ENCODE measurements around the gene FKBP9. TPM values are rescaled to one million over a fixed set of nuclear protein-coding genes. Genes with fewer than 3 reads are reported as not detected.

Gene FKBP9
- total RNA-seq, 1 experiment from 2014 or later = 82.6 TPM

- TF ChIP-seq, protein P1, sequence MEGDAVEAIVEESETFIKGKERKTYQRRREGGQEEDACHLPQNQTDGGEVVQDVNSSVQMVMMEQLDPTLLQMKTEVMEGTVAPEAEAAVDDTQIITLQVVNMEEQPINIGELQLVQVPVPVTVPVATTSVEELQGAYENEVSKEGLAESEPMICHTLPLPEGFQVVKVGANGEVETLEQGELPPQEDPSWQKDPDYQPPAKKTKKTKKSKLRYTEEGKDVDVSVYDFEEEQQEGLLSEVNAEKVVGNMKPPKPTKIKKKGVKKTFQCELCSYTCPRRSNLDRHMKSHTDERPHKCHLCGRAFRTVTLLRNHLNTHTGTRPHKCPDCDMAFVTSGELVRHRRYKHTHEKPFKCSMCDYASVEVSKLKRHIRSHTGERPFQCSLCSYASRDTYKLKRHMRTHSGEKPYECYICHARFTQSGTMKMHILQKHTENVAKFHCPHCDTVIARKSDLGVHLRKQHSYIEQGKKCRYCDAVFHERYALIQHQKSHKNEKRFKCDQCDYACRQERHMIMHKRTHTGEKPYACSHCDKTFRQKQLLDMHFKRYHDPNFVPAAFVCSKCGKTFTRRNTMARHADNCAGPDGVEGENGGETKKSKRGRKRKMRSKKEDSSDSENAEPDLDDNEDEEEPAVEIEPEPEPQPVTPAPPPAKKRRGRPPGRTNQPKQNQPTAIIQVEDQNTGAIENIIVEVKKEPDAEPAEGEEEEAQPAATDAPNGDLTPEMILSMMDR (IDR thresholded peaks at IDR 0.05; ENCODE audit: insufficient read depth in 1 of 2, low read depth in 1 of 2, low read length in 1 of 2, severe bottlenecking in 1 of 2, unreplicated experiment in 1 of 2) = no peak
- Histone ChIP-seq H3K36me3 (ENCODE audit: control insufficient read depth, insufficient read depth, low read length) (no peaks in the 10 kb centered on the region), H3K4me1 (peaks cover 32% of the 10 kb centered on the region), H3K27me3 (replicated peaks; ENCODE audit: control insufficient read depth, insufficient read depth, low read length) (no peaks in the 10 kb centered on the region), H3K4me3 (ENCODE audit: low read depth, low read length) (no peak overlapping the region), H3K9me3 (no peaks in the 10 kb centered on the region)
- DNase-seq = peak in 1 of 2 experiments; percentile 13
- Mint-ChIP-seq H3K4me1 (ENCODE audit: low read depth, unreplicated experiment) (peaks cover 31% of the 10 kb centered on the region), H3K27ac (ENCODE audit: unreplicated experiment) (peak overlapping the region; percentile 83), H3K27me3 (ENCODE audit: insufficient read depth, unreplicated experiment) (no peaks in the 10 kb centered on the region), H3K4me3 (ENCODE audit: unreplicated experiment) (peak overlapping the region; percentile 57), H3K36me3 (ENCODE audit: insufficient read depth, unreplicated experiment) (no peaks in the 10 kb centered on the region), H3K9me3 (ENCODE audit: unreplicated experiment) (no peaks in the 10 kb centered on the region)
- POLR2A ChIA-PET = interaction anchor here (0.7 kb wide), 1 partner anchor 21 kb away, joined by 4 read pairs; no protein-coding TSS in a partner anchor
- no TSS peak for BruUV-seq (replicated peaks)
- CTCF ChIA-PET = interaction anchor here (0.6 to 1.2 kb wide), 2 partner anchors 19 to 86 kb away, joined by 3 to 4 read pairs; partner anchors contain the start of gene NT5C3A
- intact Hi-C loops (cut with micrococcal nuclease; ENCODE audit: unreplicated experiment) = loop anchor here (1.0 to 5.0 kb wide), 2 partner anchors 19 to 86 kb away; partner anchors contain the start of genes FKBP9 and NT5C3A
Observed at GRCh38 chr7:33043501-33044400, 86.5 kb downstream of the FKBP9 start.

DNA sequence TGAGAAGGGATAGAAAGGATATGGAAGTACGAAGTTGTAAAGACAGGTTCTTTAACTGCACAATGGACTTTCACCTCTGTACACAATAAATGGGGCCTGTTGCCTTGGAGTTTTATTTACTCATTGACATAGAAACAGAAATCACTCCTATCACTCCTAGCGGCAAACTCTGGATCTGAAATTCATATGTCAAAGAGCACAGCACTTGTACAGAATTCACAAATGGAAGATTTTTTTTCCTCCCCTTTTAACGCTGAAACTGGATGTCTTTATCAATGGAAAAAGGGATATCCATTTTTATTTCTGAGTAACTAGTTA lies 87.1 kb downstream of the FKBP9 start:
- Histone ChIP-seq H3K36me3 (ENCODE audit: control insufficient read depth, insufficient read depth, low read length) (no peaks in the 10 kb centered on the region), H3K9me3 (no peaks in the 10 kb centered on the region), H3K4me1 (peaks cover 32% of the 10 kb centered on the region), H3K27me3 (replicated peaks; ENCODE audit: control insufficient read depth, insufficient read depth, low read length) (no peaks in the 10 kb centered on the region), H3K4me3 (ENCODE audit: low read depth, low read length) (peak overlapping the region; percentile 7; the same call in 1 of the 2 replicates)
- Mint-ChIP-seq H3K36me3 (ENCODE audit: insufficient read depth, unreplicated experiment) (no peaks in the 10 kb centered on the region), H3K4me1 (ENCODE audit: low read depth, unreplicated experiment) (peaks cover 29% of the 10 kb centered on the region), H3K4me3 (ENCODE audit: unreplicated experiment) (peak overlapping the region; percentile 57), H3K27ac (ENCODE audit: unreplicated experiment) (peak overlapping the region; percentile 83), H3K27me3 (ENCODE audit: insufficient read depth, unreplicated experiment) (no peaks in the 10 kb centered on the region), H3K9me3 (ENCODE audit: unreplicated experiment) (no peaks in the 10 kb centered on the region)
- TF ChIP-seq, protein P1 (IDR thresholded peaks at IDR 0.05; ENCODE audit: insufficient read depth in 1 of 2, low read depth in 1 of 2, low read length in 1 of 2, severe bottlenecking in 1 of 2, unreplicated experiment in 1 of 2) = peak; percentile 31 to 63
- no TSS peak for BruUV-seq (replicated peaks)
- CTCF ChIA-PET = interaction anchor here (0.6 to 1.2 kb wide), 2 partner anchors 18 to 87 kb away, joined by 3 to 4 read pairs; partner anchors contain the start of gene NT5C3A
- intact Hi-C loops (cut with micrococcal nuclease; ENCODE audit: unreplicated experiment) = loop anchor here (1.0 to 5.0 kb wide), 2 partner anchors 18 to 87 kb away; partner anchors contain the start of genes FKBP9 and NT5C3A
- POLR2A ChIA-PET = interaction anchor here (0.7 kb wide), 1 partner anchor 22 kb away, joined by 4 read pairs; no protein-coding TSS in a partner anchor
- peak; percentile 41 to 74 for DNase-seq

- no peak overlapping the region for H3K4me3 ChIP-seq (ENCODE audit: low read depth, low read length)
- H3K36me3 Mint-ChIP-seq (ENCODE audit: insufficient read depth, unreplicated experiment) = no peaks in the 10 kb centered on the region
- no TSS peak for BruUV-seq (replicated peaks)
- peaks cover 24% of the 10 kb centered on the region for H3K4me1 Mint-ChIP-seq (ENCODE audit: low read depth, unreplicated experiment)
- ChIA-PET POLR2A (no interaction called here), CTCF (no interaction called here)
- peak overlapping the region; percentile 83 for H3K27ac Mint-ChIP-seq (ENCODE audit: unreplicated experiment)
- peak overlapping the region; percentile 57 for H3K4me3 Mint-ChIP-seq (ENCODE audit: unreplicated experiment)
- no peaks in the 10 kb centered on the region for H3K36me3 ChIP-seq (ENCODE audit: control insufficient read depth, insufficient read depth, low read length)
- peaks cover 32% of the 10 kb centered on the region for H3K4me1 ChIP-seq
- H3K9me3 Mint-ChIP-seq (ENCODE audit: unreplicated experiment) = no peaks in the 10 kb centered on the region
- no peaks in the 10 kb centered on the region for H3K9me3 ChIP-seq
- TF ChIP-seq, protein P1 (IDR thresholded peaks at IDR 0.05; ENCODE audit: insufficient read depth in 1 of 2, low read depth in 1 of 2, low read length in 1 of 2, severe bottlenecking in 1 of 2, unreplicated experiment in 1 of 2) = no peak
- no peaks in the 10 kb centered on the region for H3K27me3 ChIP-seq (replicated peaks; ENCODE audit: control insufficient read depth, insufficient read depth, low read length)
- DNase-seq = no peak
- no peaks in the 10 kb centered on the region for H3K27me3 Mint-ChIP-seq (ENCODE audit: insufficient read depth, unreplicated experiment)
- intact Hi-C loops (cut with micrococcal nuclease; ENCODE audit: unreplicated experiment) = loop anchor here (1.0 to 5.0 kb wide), 2 partner anchors 17 to 88 kb away; partner anchors contain the start of genes FKBP9 and NT5C3A
Observed at GRCh38 chr7:33044986-33045385, 87.7 kb downstream of the FKBP9 start.

Data from Caco-2 (cell line).